ENCODE results near the gene DRD5. TPM values are rescaled to one million over a fixed set of nuclear protein-coding genes. Genes with fewer than 3 reads are reported as not detected.

The DRD5 gene
- total RNA-seq, 1 donor from 2014 or later = 0.94 TPM

GRCh38 chr4:9816285-9816684, 34.9 kb downstream of the DRD5 start:
- no peak for DNase-seq

GRCh38 chr4:9820343-9820742, 38.9 kb downstream of the DRD5 start:
- DNase-seq = no peak

- DNase-seq = no peak
Measured at GRCh38 chr4:9825049-9825448, 43.6 kb downstream of the DRD5 start.

GRCh38 chr4:9826551-9826950, 45.1 kb downstream of the DRD5 start:
- no peak for DNase-seq

- no peak for DNase-seq
Measured at GRCh38 chr4:9832640-9833039, 51.2 kb downstream of the DRD5 start.

- no peak for DNase-seq
Measured at GRCh38 chr4:9833421-9833820, 52.0 kb downstream of the DRD5 start.

Small RNAs within 50 kb of the gene (small RNA-seq; reads per million reads assigned to genes)
- gene RNA5SP154 = not detected

Other genes starting within 250 kb of the DRD5 start
- gene SLC2A9, start 239.9 kb downstream of the DRD5 start, total RNA-seq = 3.1 TPM

All from occipital lobe (tissue), 3 donors.